NOMO-1 (cell line): ENCODE measurements around the gene MAP2K1.
"Not testable (repeated sequence)": the region's sequence is repeated elsewhere in the genome, so short reads cannot be mapped to it uniquely, and the experiment has no call there.

Experiments used
- DNase-seq, 2 experiments: peaks; one replicate each; lab custom pipeline; 2025; ENCODE audit not compliant: unreplicated experiment in 2 of 2; lab: John Stamatoyannopoulos, UW

Gene MAP2K1

DNA sequence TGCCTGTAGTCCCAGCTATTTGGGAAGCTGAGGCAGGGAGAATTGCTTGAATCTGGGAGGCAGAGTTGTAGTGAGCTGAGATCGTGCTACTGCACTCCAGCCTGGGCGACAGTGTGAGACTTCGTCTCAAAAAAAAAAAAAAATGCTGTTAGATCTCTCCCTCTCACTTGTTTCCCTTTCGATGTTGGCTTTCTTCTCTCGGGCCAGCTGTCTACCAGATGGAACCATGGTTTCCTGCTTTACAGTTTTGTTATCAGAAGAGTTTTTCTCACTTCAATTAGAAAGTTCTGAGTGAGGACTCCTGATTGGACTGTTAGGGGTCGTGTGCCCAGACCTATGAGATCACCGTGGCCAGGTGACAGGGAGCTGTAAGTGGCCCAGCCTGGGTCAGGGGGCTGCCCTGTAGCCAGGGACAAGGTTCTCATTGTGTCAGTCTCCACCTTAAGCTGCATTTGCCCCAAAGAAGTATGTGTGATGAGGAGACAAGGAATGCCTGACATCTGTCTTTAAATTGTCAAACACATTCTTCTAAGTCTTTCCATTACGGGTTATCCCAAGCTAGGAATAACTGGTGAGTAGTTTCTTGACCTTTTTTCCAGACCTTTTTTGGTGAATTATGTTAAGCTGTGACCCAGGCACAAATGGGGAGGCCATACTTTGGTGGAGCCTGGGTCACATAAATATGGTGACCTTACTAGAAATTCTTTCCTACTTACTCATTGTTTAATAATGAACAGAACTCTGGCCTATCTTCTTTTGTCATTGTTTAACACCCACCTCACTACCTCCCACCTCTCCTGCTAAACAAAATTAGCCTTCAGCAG is 85.7 kb downstream of the MAP2K1 start:
- DNase-seq = no peak

DNA sequence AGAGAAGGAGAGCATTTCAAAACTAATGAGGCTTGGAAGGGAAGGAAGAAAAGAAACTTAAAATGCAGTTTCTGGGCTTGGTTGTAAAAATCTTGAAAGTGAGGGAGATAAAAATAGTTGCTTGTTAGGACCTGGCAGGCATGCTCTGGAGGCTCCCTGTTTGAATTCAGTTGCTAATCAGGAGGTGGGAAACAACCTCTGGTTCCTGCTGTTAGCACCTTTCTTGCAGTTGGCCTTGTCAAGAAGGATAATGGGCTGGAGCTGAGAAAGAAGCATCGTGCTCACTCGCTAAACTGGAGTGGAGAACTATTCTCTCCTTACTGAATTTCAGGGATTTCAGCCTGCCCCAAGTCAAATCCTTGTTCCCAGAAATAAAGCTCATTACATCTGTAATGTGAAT is 87.4 kb downstream of the MAP2K1 start:
- no peak for DNase-seq

DNA sequence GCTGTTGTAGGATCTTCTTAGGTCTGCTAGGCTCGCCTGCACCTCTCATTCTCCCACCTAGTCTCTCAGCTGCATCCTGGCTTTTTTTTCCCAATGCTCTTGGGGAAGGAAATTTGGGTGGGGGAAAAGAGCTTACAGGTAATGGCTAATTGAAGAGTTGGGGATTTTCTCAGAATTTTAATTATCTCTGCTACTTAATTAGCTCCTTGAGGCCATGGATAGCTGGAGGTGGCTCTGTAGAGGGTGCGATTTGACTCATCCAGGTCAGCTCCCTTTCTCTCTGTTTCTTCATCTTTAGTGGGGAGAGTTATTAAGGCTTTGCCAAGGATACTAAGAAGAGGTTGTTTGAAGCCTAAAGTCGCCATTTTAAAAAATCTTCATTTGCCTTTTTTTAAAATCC is 88.3 kb downstream of the MAP2K1 start:
- no peak for DNase-seq

DNA sequence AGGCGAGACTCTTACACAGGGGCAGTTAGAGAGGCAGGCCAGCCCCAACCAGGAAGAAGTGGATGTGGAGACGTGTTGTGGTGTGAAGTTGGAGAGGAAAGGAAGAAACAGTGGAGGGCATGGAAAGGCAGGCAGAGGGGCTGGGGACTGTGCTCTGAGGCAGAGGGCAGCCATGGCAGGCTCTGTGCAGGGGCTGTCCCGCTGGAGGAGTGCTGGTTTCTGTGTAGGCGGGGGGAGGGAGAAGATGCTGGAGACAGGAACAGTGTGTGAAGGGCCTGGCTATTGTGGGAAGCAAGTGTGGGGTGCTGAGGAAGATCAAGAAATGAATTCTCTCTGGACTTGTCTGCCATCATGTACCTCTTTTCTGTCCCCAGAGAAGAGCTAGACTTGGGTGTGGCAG is 89.8 kb downstream of the MAP2K1 start:
- DNase-seq = no peak

DNA sequence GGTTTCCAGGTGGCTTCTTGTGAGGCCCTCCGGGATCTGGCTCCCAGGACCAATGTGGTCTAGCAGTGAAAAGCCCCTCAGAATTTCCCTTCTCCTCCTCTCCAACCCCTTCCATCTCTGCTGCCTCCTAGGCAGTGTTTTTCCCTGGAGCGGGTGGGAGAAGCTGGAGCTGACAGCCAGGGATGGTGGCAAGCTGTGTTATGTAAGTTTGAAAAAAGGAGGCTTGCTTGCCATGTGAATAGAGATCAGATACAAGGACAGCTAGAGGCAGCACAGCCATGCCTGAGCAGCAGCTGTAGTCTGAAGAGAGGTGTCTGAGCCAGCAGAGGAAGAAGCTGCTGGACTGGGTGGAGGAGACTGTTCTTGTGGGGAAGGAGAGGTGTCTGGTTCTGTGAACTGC is 90.3 kb downstream of the MAP2K1 start:
- DNase-seq = no peak

DNA sequence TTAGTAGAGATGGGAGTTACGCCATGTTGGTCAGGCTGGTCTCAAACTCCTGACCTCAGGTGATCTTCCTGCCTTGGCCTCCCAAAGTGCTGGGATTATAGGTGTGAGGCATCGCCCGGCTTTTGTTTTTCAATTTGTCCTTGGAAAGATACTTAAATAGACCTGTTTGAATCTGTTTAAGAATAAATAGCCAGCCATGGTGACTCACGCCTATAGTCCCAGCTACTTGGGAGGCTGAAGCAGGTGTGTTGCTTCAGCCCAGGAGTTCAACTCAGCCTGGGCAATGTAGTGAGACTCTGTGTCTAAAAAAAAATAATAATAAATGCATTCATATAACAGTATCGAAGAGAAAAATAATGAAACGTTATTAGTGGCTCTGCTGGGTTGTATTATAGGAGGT is 93.6 kb downstream of the MAP2K1 start:
- DNase-seq = no peak

DNA sequence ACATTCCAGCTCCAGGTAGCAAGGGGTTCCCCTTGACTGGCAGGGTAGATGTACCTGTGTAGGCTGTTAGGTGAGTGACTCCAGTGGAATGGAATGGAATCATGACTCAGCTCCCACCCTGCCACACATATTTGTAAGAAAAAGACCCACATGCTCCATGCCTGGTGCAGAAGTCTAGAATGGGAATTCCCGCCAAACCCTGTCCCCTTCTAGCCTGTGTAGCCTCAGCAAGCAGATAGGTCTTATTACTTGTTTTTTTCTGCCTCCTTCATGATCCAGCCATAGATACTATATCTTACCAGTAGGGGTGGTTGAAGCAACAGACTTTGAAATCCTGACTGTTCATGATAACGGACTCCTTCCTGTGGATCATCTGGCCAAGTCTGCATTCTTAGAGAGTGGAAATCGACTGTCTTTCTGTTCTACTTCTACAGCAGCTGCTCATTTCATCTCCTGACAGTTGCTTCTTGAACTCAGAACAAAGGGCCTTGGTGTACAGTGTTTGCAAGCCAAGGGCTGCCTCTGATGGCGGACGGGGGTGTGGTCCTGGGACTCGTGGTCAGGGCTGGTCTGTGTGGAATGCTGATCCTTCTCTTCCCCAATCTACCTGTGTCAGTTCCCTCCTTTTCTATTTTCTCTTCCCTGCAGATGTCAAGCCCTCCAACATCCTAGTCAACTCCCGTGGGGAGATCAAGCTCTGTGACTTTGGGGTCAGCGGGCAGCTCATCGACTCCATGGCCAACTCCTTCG is 94.6 kb downstream of the MAP2K1 start:
- no peak for DNase-seq

DNA sequence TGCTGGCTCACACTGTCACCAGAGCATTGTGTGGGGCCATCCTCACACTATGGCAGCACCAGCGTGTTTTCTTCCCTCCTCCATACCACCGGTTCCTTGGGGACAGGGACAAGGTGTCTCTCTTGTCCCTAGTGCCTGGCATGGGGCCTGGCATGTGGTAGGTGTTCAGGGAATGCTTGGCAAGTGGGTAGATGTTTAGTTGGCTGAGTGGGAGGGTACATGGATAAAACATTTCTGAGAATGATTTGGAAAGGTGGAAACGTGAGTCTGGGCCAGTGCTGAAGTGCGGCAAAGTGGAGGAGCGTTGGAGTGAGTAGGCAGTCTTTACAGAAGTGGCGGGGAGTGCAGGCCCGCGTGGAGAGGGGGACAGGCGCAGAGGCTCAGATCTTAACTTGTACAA is 95.8 kb downstream of the MAP2K1 start:
- DNase-seq = no peak

DNA sequence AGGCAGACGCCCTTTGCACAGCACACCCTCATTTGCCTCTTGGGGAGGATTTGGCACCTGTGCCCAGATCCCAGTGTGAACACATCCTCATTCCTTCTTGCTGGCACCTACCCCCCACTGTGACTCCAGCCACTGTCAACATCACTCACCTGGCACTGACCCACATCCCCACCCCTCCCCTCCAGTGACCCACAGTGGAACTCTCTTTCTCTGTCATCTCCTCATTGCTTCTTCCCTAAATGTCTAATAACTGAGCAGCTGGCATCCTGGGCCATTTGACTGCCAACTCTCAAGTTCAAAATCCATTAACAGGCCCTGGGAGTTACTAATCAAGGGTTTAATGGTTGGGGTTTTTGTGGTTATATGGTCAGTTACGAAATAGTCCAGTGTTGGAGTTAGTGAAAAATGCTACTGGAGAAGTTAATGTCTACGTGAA is 96.4 kb downstream of the MAP2K1 start:
- peak; percentile 87 to 91 for DNase-seq

DNA sequence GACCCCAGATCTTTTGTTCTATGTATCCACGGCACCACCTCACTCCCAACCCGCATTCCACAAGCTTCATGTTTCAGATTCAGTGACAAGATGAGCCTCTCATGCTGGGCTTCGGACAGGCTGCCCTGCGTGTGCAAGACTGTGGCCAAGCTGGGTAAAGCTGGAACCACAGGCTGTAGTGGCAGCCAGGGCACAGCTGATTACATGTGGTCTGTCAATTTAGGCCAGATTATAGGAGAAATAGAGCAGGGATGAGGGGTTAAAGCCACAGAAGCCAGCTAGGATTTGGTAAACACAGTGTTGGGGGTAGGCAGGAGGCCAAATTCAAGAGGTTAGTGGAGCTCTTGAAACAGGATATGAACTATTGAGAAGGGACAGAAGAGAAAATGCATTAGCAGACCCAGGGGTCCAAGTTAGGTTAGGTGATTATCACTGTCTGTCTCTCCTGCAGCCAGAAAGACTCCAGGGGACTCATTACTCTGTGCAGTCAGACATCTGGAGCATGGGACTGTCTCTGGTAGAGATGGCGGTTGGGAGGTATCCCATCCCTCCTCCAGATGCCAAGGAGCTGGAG is 97.9 kb downstream of the MAP2K1 start:
- DNase-seq = no peak

DNA sequence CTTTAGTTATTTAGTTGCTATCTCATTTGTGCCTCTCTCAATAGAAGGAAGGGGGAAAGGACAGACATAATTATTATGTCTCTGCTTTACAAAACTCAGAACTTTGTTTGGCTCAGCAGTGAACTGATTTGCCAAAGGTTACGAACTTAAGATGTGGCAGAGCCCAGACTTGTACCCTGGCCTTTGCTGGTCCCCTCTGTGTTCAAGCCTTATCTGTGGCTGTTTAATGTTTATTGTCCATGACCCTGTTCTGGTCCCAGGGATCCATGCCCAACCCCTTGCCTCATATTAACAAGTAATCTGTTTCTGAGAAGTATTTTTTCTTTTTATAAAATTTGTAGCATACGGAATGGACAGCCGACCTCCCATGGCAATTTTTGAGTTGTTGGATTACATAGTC is 100.2 kb downstream of the MAP2K1 start:
- DNase-seq = no peak

DNA sequence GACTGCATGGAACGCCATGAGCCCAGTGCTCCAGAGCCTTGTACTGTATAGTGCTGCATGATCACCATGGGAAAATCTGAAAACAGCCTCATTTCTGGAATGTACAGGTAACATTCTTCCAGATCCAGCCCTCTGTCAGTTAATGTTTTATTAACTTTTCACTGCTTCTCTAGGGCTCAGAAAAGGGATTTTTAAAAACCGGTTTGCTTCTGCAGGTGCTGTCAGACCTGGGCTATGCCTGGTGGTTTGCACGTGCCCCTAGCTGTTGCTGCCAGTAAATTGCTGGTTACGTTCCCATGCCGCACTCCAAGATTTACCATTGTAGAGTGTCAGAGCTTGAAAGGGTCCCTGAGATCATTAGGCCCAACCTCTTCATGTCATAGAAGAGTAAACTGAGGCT is 101.8 kb downstream of the MAP2K1 start:
- DNase-seq = no peak

DNA sequence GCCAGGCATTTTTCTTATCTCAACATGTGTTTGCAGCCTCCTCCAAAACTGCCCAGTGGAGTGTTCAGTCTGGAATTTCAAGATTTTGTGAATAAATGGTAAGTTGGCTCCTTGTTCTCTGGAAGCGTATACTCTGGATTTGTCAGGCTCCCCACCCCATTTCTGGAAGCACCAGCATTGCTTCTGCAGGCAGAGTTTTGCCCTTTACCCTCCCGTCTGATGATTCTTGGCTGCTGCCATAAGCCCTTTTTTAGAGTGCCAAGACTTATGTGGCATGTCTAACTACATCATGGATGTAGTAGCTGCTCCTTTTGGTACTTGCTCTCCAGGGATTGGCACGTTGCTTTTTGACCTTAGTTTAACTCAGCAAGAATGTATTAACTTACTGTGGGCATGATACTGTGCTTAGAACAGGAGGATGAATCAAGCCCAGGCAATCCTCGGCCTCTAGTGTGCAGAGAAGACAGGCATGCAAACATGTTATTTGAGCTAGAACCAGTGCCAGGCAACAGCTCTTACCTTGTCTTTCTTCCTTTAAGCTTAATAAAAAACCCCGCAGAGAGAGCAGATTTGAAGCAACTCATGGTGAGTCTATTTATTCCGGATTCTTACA is 102.6 kb downstream of the MAP2K1 start:
- no peak for DNase-seq

DNA sequence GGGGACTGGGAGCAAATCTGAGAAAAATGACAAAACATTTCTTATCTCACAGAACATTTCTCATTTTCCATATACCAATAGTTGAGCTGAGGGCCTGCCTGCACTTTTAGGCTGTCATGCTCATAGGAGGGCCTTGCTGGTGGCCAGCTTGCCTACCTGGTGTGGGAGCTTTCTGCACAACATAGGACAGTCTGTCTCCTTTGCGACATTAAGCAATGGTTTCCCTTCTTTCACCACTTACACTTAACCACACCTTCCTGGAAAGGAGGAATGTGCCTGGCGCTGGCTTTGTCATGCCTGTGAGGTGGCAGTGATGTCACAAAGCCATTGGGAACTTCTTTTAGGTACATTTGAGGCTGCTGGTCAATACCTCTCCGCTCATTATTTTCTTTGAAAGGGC is 105.1 kb downstream of the MAP2K1 start:
- DNase-seq = no peak

DNA sequence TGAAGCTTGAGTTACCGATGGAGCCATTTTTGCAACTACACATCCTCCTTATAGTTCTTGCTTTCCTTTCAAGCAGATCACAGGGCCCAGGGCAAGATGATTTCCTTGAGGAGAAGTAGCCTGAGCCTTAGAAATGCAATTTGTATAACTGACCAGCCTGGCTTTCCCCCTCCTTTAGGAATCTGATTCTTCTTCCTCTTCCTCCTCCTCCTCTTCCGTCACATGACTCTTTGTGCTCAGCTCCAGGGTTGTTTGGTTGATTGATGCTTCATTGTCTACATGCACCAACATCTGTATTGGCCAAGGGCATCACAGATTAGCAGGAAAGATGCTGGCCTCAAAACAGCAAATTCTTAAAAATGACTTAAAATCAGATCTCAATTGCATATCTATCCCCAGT is 107.5 kb downstream of the MAP2K1 start:
- DNase-seq = no peak

DNA sequence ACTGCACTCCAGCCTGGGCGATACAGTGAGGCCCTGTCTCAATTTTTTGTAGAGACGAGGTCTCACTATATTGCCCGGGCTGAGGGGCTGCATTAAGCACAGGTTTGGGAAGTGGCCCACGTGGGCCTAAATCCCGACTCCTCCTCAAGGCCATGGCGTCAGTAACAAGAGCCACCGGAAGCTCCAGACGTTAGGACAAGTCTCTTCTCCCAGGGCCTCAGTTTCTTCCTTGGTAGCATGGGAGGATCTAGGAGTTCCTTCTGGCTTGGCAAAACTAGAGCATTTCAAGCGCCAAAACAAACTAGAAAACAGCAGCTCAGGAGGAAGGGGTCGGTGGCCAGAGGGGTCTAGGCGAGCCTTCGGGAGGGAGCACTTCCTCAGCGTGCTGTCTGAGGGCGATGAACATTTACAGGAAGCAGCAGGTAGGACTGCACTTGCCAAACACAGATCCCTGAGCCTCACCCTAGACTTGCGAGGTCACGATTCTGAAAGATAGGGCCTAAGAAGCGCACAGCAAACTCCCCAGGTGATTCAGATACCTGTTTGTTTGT is 110.3 kb downstream of the MAP2K1 start:
- peak in 1 of 2 experiments; percentile 36 for DNase-seq

DNA sequence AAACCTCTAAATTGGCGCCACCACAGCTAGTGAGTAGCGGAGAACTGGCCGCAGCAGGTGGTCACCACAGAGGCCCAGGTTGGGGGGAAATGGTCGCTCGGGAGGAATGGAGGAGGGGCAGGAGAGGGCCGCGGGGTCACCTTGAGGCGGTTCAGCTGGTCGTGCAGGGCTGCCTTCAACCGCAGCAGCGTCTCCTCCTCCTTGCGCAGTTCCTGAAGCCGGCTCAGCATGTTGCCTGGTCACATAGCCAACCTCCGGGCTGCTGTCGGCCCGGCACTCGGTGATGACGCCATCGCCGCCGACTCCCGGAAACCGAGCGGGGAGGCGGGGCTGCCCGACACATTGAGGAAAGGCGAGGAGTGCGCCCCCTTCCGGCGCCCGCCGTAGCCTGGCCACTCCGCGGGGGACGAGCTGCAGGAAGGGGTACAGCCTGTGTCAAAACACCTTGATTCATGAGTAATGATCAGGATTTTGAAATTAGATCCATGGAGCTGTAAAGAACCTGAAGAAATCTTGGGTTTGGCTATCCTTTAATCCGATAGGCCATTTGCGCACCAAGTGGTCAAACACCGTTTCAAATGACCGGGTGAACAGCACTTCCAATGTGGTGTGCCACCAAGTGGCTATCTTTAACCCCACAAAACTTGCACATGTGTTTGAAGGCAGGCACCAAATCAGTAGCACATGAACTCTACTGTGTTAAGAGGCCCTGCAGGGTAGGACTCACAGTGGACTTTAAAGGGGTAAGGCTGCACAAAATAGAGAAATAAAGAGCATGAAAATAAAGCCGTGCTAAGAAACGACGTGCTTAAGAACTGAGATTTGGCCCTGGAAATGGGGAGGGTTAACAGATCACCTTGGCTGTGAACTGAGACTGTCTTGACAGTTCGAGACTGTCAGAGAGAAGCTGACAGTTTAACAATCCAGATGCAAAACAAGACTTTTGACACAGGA is 111.1 kb downstream of the MAP2K1 start, which contains the start of gene SNAPC5:
Gene SNAPC5, minus strand, starts transcription at position 261 of the 954 bp plus-strand sequence. Its CDS starts 31 bp downstream, at position 230.
- DNase-seq = peak; percentile 85 to 91

DNA sequence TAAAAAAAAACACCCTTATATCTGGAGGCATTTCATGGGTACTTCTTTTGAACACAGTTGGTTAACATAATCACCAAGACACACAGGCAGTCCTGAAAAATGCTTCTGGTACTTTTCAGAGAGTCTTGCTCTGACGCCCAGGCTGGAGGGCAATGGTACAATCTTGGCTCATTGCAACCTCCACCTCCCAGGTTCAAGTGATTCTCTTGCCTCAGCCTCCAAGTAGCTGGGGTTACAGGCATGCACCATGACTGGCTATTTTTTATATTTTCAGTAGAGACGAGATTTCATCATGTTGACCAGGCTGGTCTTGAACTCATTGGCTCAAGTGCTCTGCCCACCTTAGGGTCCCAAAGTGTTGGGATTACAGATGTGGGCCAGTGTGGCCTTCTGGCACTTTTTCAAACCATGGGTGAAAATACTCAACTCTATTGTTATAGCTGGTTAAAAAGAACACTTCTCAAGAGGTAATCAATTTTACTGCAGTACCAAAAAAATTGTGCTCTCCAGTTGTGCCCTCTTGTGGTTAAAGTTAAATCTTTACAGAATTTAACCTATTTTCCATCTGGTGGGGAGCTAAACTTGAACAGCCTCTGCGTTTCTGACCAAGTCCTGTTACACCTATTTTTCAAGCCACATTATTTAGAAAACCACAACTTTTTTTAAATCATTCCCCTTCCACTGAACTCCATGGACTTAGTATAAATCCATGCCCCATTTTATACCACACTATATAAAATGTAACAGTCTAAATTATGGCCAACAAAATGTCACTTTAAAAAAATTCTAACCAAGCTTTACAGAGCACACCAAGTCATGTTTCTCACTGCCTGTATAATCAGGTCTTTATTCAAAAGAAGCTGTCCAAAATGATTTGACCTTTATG is 112.0 kb downstream of the MAP2K1 start:
- peak; percentile 11 to 28 for DNase-seq

DNA sequence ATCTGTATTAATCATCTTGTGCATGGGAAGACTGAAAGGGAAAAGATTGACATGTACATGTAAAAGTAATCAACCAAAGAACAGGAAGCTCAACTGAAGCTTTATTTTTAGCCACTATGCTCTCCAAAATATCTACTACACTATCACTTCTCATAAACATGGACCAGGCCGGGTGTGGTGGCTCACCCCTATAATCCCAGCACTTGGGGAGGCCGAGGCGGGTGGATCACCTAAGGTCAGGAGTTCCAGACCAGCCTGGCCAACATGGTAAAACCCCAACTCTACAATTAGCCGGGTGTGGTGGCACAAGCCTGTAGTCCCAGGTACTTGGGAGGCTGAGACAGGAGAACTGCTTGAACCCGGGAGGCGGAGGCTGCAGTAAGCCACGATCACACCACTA is 113.6 kb downstream of the MAP2K1 start:
- DNase-seq = not testable (repeated sequence)
